Liver (tissue), 3 donors: ENCODE data around the gene ACBD3.

Experiments used
- CTCF ChIP-seq: fragments of 150-350 bp; IDR thresholded peaks from 2 replicates; pipeline ENCODE4 v1.5.1; 2017; ENCODE audit warnings: improper control_type of control experiment, low read depth, low read length; ENCODE audit not compliant: missing input control
- EGR1 ChIP-seq, 2 donors: IDR thresholded peaks; 2 replicates each; pipeline ENCODE4 v1.6.1; 2016 to 2018; ENCODE audit warnings: antibody characterized with exemption in 2 of 2, low read depth in 2 of 2
- NR2F2 ChIP-seq: IDR thresholded peaks from 2 replicates; pipeline ENCODE4 v1.6.1; 2016; ENCODE audit warnings: antibody characterized with exemption
- REST ChIP-seq: IDR thresholded peaks from 2 replicates; pipeline ENCODE4 v1.6.1; 2016; ENCODE audit warnings: antibody characterized with exemption, mild to moderate bottlenecking
- RXRA ChIP-seq, 2 donors: IDR thresholded peaks; 2 replicates each; pipeline ENCODE4 v1.6.1; 2017 to 2018; ENCODE audit warnings: antibody characterized with exemption in 2 of 2, mild to moderate bottlenecking in 1 of 2
- YY1 ChIP-seq: IDR thresholded peaks from 2 replicates; pipeline ENCODE4 v1.6.1; 2016; ENCODE audit warnings: antibody characterized with exemption, mild to moderate bottlenecking
- TF ChIP-seq, protein P1 (sequence below): IDR thresholded peaks from 2 replicates; pipeline ENCODE4 v1.6.1; 2016; ENCODE audit warnings: antibody characterized with exemption
- donor health status: healthy.
- donor health status: healthy.

DNA sequence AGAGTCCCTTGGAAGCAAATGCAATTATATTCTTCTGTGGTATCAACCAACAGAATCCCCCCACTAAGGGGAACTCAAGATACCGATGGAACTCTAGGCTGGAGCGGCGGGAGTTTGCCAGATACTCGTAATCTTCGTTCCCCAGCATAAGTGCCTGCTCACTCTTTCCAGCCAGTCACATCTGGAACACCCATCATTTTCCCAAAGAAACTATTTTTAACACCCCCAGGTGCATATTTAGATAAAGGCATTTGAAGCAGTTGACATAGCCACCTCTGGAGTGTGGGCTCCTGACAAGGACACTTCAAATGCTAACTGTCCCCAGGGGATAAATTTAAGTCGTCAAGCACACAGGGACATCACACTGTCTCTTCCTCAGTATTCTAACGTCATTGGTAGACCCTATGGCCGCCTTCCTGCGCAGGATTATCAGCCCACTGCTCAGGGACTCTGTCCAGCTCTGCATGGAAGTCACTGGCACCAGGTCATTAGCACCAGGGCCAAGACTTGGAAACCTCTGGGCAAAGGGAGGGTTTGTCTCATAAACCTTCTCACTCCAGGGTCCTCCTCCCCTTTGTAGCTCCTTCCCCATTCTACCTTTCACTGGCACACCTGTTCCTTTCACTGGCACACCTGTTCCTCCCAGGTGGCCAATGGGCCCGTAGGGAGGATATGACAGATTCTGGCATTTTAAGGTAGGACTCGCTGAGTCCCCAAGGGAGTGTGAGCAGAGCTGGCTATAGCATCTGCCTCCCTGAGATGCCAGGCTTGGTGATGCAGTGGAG lies 75.3 kb downstream of the ACBD3 start:
- TF ChIP-seq REST (no peak), CTCF (no peak), YY1 (no peak), RXRA (IDR thresholded peaks at IDR 0.05) (peak in 1 of 2 donors; percentile 17), NR2F2 (no peak), EGR1 (IDR thresholded peaks at IDR 0.05; ENCODE audit: low read depth in 2 of 2) (no peak)
- TF ChIP-seq, protein P1, sequence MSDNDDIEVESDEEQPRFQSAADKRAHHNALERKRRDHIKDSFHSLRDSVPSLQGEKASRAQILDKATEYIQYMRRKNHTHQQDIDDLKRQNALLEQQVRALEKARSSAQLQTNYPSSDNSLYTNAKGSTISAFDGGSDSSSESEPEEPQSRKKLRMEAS: no peak
